ENCODE data around the gene SPIRE2. TPM values are rescaled to one million over a fixed set of nuclear protein-coding genes. Genes with fewer than 3 reads are reported as not detected.

Gene SPIRE2
- polyA plus RNA-seq, 1 donor from 2014 or later = 45.0 TPM

DNA sequence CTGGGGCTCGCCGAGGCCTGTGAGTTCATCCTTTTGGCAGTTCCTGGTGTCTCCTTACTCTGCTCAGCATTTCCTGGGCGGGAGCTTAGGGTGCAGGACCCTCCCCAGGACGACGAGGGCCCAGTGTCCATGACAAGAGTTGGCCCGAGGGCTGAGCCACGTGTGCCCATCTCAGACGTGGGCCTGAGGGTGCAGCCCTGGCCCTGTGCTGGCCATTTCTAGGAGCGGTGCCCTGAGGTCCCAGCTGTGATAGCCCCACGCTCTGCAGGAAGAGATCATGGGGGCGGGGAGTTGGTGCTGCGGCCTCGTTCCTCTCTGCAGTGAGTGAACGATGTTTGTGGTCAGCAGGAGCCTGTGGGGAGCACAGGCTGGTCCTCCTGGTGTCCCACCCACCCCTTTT is 84.4 kb downstream of the SPIRE2 start:
- H3K4me3 ChIP-seq (ENCODE audit: low read length) = no peak overlapping the region
- no peak overlapping the region for H3K9ac ChIP-seq (ENCODE audit: low read length)
- no peaks in the 10 kb centered on the region for H3F3A ChIP-seq (ENCODE audit: insufficient read depth, low read length, poor library complexity, severe bottlenecking)
- H3K27ac ChIP-seq (ENCODE audit: low read length) = no peak overlapping the region
- TF ChIP-seq MXI1 (conservative IDR thresholded peaks at IDR 0.05; ENCODE audit: poor library complexity, severe bottlenecking) = no peak
- no peak for TF ChIP-seq TAF1 (IDR thresholded peaks at IDR 0.05; ENCODE audit: low read depth)
- TF ChIP-seq POLR2AphosphoS5 (IDR thresholded peaks at IDR 0.05) = no peak
- TF ChIP-seq, protein P1, sequence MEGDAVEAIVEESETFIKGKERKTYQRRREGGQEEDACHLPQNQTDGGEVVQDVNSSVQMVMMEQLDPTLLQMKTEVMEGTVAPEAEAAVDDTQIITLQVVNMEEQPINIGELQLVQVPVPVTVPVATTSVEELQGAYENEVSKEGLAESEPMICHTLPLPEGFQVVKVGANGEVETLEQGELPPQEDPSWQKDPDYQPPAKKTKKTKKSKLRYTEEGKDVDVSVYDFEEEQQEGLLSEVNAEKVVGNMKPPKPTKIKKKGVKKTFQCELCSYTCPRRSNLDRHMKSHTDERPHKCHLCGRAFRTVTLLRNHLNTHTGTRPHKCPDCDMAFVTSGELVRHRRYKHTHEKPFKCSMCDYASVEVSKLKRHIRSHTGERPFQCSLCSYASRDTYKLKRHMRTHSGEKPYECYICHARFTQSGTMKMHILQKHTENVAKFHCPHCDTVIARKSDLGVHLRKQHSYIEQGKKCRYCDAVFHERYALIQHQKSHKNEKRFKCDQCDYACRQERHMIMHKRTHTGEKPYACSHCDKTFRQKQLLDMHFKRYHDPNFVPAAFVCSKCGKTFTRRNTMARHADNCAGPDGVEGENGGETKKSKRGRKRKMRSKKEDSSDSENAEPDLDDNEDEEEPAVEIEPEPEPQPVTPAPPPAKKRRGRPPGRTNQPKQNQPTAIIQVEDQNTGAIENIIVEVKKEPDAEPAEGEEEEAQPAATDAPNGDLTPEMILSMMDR (IDR thresholded peaks at IDR 0.05; ENCODE audit: poor library complexity, severe bottlenecking) = no peak
- TF ChIP-seq SMC3 (conservative IDR thresholded peaks at IDR 0.05; ENCODE audit: poor library complexity) = no peak
- TF ChIP-seq EZH2 (IDR thresholded peaks at IDR 0.05; ENCODE audit: borderline replicate concordance, insufficient read depth, low read length, poor library complexity, severe bottlenecking) = no peak
- TF ChIP-seq, protein P2, sequence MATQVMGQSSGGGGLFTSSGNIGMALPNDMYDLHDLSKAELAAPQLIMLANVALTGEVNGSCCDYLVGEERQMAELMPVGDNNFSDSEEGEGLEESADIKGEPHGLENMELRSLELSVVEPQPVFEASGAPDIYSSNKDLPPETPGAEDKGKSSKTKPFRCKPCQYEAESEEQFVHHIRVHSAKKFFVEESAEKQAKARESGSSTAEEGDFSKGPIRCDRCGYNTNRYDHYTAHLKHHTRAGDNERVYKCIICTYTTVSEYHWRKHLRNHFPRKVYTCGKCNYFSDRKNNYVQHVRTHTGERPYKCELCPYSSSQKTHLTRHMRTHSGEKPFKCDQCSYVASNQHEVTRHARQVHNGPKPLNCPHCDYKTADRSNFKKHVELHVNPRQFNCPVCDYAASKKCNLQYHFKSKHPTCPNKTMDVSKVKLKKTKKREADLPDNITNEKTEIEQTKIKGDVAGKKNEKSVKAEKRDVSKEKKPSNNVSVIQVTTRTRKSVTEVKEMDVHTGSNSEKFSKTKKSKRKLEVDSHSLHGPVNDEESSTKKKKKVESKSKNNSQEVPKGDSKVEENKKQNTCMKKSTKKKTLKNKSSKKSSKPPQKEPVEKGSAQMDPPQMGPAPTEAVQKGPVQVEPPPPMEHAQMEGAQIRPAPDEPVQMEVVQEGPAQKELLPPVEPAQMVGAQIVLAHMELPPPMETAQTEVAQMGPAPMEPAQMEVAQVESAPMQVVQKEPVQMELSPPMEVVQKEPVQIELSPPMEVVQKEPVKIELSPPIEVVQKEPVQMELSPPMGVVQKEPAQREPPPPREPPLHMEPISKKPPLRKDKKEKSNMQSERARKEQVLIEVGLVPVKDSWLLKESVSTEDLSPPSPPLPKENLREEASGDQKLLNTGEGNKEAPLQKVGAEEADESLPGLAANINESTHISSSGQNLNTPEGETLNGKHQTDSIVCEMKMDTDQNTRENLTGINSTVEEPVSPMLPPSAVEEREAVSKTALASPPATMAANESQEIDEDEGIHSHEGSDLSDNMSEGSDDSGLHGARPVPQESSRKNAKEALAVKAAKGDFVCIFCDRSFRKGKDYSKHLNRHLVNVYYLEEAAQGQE (IDR thresholded peaks at IDR 0.05; ENCODE audit: borderline replicate concordance) = no peak
- no peak for TF ChIP-seq RAD21 (conservative IDR thresholded peaks at IDR 0.05)
- no peak for TF ChIP-seq EP300 (conservative IDR thresholded peaks at IDR 0.05; ENCODE audit: poor library complexity, severe bottlenecking)
- H3K9me3 ChIP-seq (ENCODE audit: low read length) = no peaks in the 10 kb centered on the region
- H3K9me2 ChIP-seq (ENCODE audit: insufficient read depth, low read length) = no peaks in the 10 kb centered on the region
- no peaks in the 10 kb centered on the region for H3K79me2 ChIP-seq (replicated peaks; ENCODE audit: insufficient read depth, low read length)
- no peak overlapping the region for H3K4me2 ChIP-seq (ENCODE audit: low read length)
- no peaks in the 10 kb centered on the region for H3K27me3 ChIP-seq (ENCODE audit: insufficient read depth, low read depth, low read length)
- no peak overlapping the region for H2AFZ ChIP-seq (ENCODE audit: low read depth, low read length)
- H3K36me3 ChIP-seq (ENCODE audit: insufficient read depth, low read length) = no peaks in the 10 kb centered on the region
- H4K20me1 ChIP-seq (ENCODE audit: insufficient read depth) = no peaks in the 10 kb centered on the region

DNA sequence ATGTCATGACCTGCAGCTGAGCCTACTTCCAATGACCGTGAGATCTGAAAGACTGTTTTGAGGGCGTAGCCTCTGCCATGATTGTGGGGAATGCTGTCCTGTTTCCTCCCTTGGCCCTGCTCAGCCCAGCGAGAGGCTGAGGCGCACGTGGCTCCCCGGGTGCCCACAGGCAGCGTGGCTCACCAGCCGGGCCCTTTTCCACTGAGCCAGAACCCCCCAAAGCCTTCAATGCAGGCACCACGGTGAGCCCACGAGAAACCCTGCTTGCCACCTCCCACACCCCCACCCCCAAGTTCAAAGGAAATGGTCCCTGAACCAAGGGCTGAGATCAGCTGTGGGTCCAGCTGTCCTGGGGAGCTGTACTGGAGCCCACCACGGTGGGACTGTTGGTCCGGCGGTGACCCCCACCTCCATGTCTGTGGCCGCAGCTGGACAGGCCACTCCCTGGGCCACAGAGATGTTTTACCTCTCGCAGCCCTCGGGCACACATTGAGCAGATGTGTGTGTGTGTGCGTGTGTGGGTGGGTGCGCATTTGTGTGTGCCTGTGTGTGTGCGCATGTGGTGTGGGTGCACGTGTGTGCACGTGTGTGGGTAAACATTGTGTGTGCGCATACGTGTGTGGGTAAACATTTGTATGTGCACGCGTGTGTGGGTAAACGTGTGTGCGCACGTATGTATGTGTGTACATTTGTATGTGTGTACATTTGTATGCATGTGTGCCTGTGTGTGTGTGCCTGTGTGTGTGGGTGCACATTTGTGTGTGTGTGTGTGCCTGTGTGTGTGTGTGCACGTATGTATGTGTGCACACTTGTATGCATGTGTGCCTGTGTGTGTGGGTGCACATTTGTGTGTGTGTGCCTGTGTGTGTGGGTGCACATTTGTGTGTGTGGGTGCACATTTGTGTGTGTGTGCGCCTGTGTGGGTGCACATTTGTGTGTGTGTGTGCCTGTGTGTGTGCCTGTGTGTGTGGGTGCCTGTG is 85.4 kb downstream of the SPIRE2 start:
- Histone ChIP-seq H3K79me2 (replicated peaks; ENCODE audit: insufficient read depth, low read length) (peaks cover 1% of the 10 kb centered on the region), H3K36me3 (ENCODE audit: insufficient read depth, low read length) (no peaks in the 10 kb centered on the region), H3F3A (ENCODE audit: insufficient read depth, low read length, poor library complexity, severe bottlenecking) (no peaks in the 10 kb centered on the region), H3K27ac (ENCODE audit: low read length) (no peak overlapping the region), H3K4me3 (ENCODE audit: low read length) (no peak overlapping the region), H3K9me3 (ENCODE audit: low read length) (no peaks in the 10 kb centered on the region), H3K9me2 (ENCODE audit: insufficient read depth, low read length) (no peaks in the 10 kb centered on the region), H3K9ac (ENCODE audit: low read length) (no peak overlapping the region), H3K4me2 (ENCODE audit: low read length) (no peak overlapping the region), H4K20me1 (ENCODE audit: insufficient read depth) (no peaks in the 10 kb centered on the region), H3K27me3 (ENCODE audit: insufficient read depth, low read depth, low read length) (no peaks in the 10 kb centered on the region), H2AFZ (ENCODE audit: low read depth, low read length) (no peak overlapping the region)
- no peak for TF ChIP-seq SMC3 (conservative IDR thresholded peaks at IDR 0.05; ENCODE audit: poor library complexity)
- TF ChIP-seq, protein P1 (IDR thresholded peaks at IDR 0.05; ENCODE audit: poor library complexity, severe bottlenecking) = no peak
- TF ChIP-seq POLR2AphosphoS5 (IDR thresholded peaks at IDR 0.05) = no peak
- no peak for TF ChIP-seq TAF1 (IDR thresholded peaks at IDR 0.05; ENCODE audit: low read depth)
- no peak for TF ChIP-seq MXI1 (conservative IDR thresholded peaks at IDR 0.05; ENCODE audit: poor library complexity, severe bottlenecking)
- TF ChIP-seq EZH2 (IDR thresholded peaks at IDR 0.05; ENCODE audit: borderline replicate concordance, insufficient read depth, low read length, poor library complexity, severe bottlenecking) = no peak
- TF ChIP-seq, protein P2 (IDR thresholded peaks at IDR 0.05; ENCODE audit: borderline replicate concordance) = no peak
- TF ChIP-seq EP300 (conservative IDR thresholded peaks at IDR 0.05; ENCODE audit: poor library complexity, severe bottlenecking) = no peak
- no peak for TF ChIP-seq RAD21 (conservative IDR thresholded peaks at IDR 0.05)
